ENCODE data around the gene LPCAT3.
A peak's percentile ranks its signal among the peaks of the same experiment; 100 is the strongest.

Gene LPCAT3

GRCh38 chr12:6987956-6988553 is 30.2 kb downstream of the LPCAT3 start:
- DNase-seq, result no peak

- DNase-seq, result no peak
These were observed 35.7 kb downstream of the LPCAT3 start for GRCh38 chr12:6982532-6982931.

DNA sequence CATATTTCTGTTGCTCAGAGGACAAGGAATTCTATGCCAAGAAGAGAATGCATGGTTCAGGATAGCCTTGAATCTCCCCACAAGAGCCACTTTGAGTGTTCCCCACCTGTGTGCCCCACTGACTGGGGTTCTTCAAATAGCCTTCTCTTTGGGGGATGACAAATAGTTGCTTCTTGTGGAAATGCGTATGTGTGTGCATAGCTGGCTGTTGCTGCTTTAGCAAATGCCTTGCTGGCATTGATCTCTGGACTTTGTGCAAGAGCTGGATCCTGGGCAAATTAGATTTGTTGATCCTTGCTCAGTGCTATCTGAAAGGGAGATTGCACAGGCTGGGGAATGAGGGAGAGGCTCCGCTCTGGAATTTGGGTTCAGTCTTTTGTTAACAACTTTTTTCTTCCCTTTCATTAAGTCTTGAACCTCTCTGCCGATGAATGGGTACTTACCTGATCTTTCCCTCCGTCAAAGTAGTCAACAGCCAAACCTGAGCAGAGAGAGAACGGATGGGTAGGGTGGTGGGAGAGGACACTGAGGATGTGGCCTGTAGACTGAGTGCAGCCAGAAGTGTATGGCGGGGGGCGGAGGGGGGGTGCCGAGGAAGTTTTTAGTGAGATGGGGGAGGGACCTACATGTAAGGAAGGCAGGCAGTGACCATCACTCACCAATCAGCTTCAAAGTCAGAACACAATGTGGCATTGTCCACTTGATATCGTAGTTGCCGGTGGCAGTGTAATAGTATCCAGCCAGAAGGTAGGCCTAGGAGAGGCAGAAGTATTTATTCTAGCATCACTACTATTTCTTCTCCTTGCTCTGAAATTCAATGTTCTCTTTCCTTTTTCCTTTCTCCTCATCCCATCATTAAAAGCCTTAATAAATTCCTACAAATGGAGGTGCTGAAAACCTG is 36.9 kb downstream of the LPCAT3 start:
- no peak for DNase-seq

GRCh38 chr12:6980740-6981139 is 37.5 kb downstream of the LPCAT3 start:
- no peak for DNase-seq

DNA sequence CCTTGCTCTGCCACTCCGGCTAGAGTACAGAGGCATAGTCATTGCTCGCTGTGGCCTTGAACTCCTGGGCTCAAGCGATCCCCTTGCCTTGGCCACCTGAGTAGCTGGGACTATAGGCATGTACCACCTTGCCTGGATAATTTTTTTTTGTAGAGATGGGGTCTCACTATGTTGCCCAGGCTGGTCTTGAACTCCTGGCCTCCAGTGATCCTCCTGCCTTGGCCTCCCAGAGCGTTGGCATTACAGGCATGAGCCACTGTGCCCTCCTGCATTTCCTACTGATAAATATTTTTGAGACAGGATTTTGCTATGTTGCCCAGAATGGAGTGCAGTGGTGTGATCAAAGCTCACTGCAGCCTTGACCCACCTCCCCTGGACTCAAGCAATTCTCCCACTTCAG is 38.2 kb downstream of the LPCAT3 start:
- DNase-seq, result no peak

DNA sequence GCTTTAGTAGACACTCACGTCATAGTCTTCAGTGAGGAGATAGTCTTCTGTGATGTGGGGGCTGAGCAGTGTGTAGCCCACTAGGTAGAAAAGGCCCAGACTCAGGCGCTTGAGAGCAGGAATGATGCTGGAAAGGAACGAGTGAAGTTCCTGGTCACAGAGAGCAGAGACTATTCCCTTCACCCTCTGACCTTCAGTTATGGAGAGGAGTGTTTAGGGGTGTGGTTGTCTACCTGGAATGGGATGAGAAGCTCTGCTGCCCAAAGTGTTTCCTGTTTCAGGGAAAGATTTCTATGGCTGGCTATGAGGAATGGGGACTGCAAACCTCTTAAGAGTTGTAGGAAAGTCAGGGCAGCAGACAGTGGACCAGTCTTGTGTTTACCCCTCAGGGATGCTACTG is 38.8 kb downstream of the LPCAT3 start:
- no peak for DNase-seq

- DNase-seq, result no peak
These were observed 39.3 kb downstream of the LPCAT3 start for GRCh38 chr12:6979021-6979420.

DNA sequence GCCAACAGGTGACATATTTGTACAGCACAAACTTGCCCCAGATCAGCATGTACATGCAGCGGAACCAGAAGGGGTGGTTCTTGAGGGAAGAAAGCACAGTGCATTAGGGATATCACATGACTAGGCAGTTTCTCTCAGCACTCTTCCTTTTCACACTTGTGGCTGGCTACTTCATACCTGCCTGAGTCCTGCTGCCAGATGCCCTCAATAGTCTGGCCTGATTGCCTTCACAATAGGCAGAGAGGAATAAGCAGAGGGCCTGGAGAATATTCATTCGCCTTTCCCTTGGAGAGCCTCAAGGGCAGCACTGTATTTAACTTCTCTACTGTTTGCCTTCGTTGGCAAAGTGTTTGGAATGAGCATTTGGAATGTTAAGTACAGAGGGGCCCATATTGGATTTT is 39.7 kb downstream of the LPCAT3 start:
- no peak for DNase-seq

DNA sequence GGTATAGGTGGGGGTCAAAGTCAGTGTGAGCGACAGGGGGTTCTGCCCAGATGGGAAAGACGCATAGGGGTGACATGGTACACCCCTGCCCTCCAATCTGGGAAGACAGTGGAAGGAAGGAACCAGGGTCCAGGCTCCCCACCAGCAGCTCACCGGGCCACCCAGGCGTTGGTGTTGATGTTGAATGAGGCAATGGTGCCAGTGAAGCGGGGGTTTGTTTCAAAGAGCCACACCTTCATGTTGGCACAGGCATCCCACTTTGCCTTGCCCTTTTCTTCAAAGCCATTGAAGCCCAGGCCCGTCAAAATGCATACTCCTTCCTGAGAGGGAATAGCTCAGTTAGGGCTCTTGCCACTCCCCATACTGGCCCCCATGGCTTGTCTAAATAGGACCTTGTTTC is 40.1 kb downstream of the LPCAT3 start:
- no peak for DNase-seq

GRCh38 chr12:6977653-6978052 is 40.6 kb downstream of the LPCAT3 start:
- no peak for DNase-seq

DNA sequence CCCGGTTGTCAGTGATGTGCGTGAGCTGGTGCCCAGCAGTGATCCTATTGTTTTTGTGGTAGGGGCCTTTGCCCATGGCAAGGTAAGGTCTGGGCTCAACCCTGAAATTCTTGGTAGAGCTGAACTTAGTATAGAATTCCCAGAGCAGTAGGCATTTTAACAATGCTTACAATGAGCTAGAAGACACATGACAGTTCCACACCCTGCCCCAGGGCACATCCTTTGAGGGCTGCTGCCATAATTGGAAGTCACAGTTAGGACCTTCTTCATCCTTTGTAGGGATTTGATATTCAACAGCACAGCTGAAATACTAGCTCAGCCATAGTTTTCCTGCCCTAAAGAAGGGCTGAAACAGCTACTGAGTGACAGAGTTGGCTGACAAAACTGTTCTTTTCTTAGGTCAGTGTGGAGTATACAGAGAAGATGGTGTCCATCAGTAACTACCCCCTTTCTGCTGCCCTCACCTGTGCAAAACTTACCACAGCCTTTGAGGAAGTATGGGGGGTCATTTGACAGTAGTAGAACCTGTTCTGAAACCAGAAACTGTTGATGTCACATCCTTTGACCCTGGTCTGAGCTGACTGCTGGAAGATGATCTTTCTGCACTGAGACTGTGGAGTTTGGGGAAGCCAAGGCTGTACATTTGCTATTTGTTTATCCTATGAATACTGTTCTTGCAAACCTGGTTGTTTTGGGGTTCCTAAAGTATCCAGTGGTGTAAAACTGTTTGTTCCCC is 42.8 kb downstream of the LPCAT3 start:
- DNase-seq, result no peak

GRCh38 chr12:6974180-6974579 is 44.1 kb downstream of the LPCAT3 start:
- no peak for DNase-seq

DNA sequence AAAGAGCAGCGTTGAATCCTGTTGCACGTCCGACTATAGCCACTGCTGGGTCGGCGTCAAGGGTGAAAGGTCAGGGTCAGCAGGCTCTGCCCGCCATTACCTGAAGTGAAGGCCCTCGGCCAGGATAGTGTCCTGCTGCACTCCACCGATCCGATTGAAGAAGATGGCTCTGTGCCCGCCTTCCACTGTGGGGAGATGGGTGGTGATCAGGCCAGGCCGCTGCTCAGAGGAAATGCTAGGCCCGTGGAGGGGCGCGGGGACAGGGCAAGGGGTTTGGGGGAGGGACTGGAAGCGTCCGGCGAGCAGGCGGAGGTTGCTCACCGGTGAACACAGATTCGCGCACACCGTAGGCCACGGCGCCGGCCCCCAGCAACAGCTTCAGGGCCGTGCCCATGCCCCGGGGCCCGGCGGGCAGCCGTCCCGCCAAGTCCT is 48.2 kb downstream of the LPCAT3 start:
- DNase-seq, result no peak

GRCh38 chr12:6968426-6968825 is 49.9 kb downstream of the LPCAT3 start:
- DNase-seq, result no peak

- DNase-seq, result no peak
These were observed 50.6 kb downstream of the LPCAT3 start for GRCh38 chr12:6967651-6968100.

DNA sequence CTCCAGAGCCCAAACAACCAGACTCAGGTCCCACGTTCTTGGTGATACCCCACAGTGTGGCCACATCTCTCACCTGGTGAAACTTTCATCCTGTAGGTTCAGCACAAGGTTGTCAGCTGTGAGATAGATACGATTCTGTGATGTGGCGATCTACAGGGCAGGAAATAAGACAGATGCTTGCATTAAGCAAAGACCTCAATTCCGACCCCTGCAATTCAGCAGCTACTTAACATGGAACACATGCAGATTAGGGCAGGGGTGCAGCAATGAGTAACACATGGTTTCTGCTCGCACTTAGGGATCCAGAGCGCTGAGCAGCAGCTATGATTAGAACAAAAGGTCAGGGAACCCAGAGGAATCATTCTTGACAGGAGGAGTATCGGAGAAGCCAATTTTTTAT is 51.9 kb downstream of the LPCAT3 start:
- DNase-seq, result no peak

DNA sequence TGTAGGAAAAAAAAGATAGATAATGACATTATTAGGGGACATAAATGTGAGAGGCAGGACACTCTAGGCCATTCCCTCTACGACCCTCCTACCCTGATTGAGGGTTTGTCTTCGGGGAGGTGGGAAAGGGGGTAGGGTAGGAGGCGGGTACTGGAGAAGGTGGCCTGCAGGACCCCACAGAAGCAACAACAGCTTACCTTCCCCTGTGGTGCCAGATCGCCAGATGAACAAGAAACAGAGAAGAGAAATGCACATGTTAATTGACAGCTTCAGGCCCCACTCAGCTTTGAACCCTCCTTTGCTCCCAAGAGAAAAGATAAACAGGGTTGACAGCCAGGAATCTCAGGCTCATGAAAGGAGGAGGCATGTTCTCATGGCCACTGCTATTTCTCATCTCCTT is 52.6 kb downstream of the LPCAT3 start:
- DNase-seq, result no peak

- peak; percentile 59 for DNase-seq
These were observed 53.1 kb downstream of the LPCAT3 start for GRCh38 chr12:6965026-6965661.

DNA sequence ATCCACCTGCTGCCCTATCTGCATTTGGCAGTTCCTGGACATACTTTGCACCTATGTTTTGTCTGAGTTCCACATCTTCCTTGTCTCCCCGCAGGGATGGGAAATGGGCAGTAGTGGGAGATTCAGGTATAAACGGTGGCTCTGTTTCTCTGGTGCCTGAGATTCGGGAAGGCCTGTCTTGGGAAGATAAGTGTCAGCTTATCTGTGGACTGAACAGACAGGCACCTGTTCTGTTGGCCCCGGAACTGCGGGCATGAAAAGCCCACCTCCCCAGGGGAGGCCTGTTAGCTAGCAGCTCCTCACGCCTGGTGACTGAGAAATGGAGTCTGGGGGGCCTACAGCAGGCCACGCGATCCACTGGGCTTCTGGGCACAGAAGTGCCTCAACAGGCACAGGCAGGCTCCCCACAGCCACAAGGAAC is 53.7 kb downstream of the LPCAT3 start:
- no peak for DNase-seq

- DNase-seq, result no peak
These were observed 54.4 kb downstream of the LPCAT3 start for GRCh38 chr12:6963791-6964413.

- DNase-seq, result peak; percentile 67
These were observed 55.1 kb downstream of the LPCAT3 start for GRCh38 chr12:6963016-6963731.

All from NCI-H510A treated with DMSO at 0.1 percent for 48 hours (cell line).